HCT116 (cell line): ENCODE data around the gene SOX6. TPM values are rescaled to one million over a fixed set of nuclear protein-coding genes. Genes with fewer than 3 reads are reported as not detected.

Experiments used
- ATAC-seq: fragments of 200-7000 bp; cut with Tn5 transposase; 2 replicates; pipeline ENCODE4 v1.9.1; 2020; ENCODE audit warnings: mild to moderate bottlenecking, moderate library complexity
- BruUV-seq: library from RNA; stranded (reverse); fragments of 400-500 nt; replicated peaks from 2 replicates; lab custom pipeline; 2021; lab: Mats Ljungman, UMichigan
- CTCF ChIA-PET: fragments of 300-600 bp; sonication (Branson Sonifier 250); formaldehyde crosslinking; loops from one replicate; lab custom pipeline; 2021; ENCODE audit warnings: antibody characterized with exemption; lab: Charles Lee
- POLR2A ChIA-PET: fragments of 300-600, 350-600 bp; sonication (Branson Sonifier 250); formaldehyde crosslinking; loops from one replicate; lab custom pipeline; 2021; ENCODE audit warnings: antibody characterized with exemption; lab: Charles Lee
- RAD21 ChIA-PET, 2 experiments: fragments of 300-600 bp; sonication (Branson Sonifier 250); formaldehyde crosslinking; loops; one replicate each; lab custom pipeline; 2023; ENCODE audit warnings: low total read pairs in 2 of 2; ENCODE audit not compliant: uncharacterized antibody in 2 of 2, unreplicated experiment in 2 of 2, low non-redundant PET in 1 of 2; lab: Charles Lee
- DNase-seq: peaks from one replicate; pipeline ENCODE4 v3.0.0-alpha.2; 2010; ENCODE audit warnings: low read depth, low spot score
- H2AFZ ChIP-seq: fragments of 200-600 bp; shearing (Covaris generic), sonication (generic); 2 replicates; pipeline ENCODE4 v1.6.1; 2017; ENCODE audit warnings: low read depth, mixed run types, mixed read lengths, antibody characterized with exemption, low read length; ENCODE audit not compliant: poor library complexity, severe bottlenecking
- H3K27ac ChIP-seq: 2 replicates; pipeline ENCODE4 v1.5.1; 2012; ENCODE audit warnings: low read depth, low read length
- H3K27me3 ChIP-seq: fragments of 200-600 bp; sonication (generic); 2 replicates; pipeline ENCODE4 v1.6.1; 2016; ENCODE audit warnings: mixed run types, low read length, mixed read lengths; ENCODE audit not compliant: insufficient read depth
- H3K36me3 ChIP-seq, 2 experiments: fragments of 200-500 bp in 1 of 2; fragments of 200-600 bp in 1 of 2; sonication (Bioruptor generic) in 1 of 2; sonication (generic) in 1 of 2; 2 replicates each; pipeline versions ENCODE4 v1.5.1 to v1.6.1; 2014 to 2016; ENCODE audit warnings: low read length in 2 of 2, inconsistent platforms in 1 of 2, mixed read lengths in 1 of 2, mixed run types in 1 of 2; ENCODE audit not compliant: insufficient read depth in 2 of 2, control insufficient read depth in 1 of 2
- H3K4me1 ChIP-seq, 2 experiments: fragments of 200-600 bp in 1 of 2; sonication (generic) in 1 of 2; 2 replicates each; pipeline versions ENCODE4 v1.5.1 to v1.6.1; 2012 to 2017; ENCODE audit warnings: low read length in 2 of 2, inconsistent platforms in 1 of 2, mild to moderate bottlenecking in 1 of 2, mixed read lengths in 1 of 2, mixed run types in 1 of 2, moderate library complexity in 1 of 2; ENCODE audit not compliant: insufficient read depth in 2 of 2, control insufficient read depth in 1 of 2
- H3K4me2 ChIP-seq: fragments of 200-600 bp; sonication (generic); 2 replicates; pipeline ENCODE4 v1.6.1; 2017; ENCODE audit warnings: mixed run types, low read length, mixed read lengths
- H3K4me3 ChIP-seq, 2 experiments: fragments of 200-600 bp in 1 of 2; sonication (generic) in 1 of 2; replicated peaks in 1 of 2; 2 replicates each; pipeline ENCODE4 v1.5.1; 2011 to 2016; ENCODE audit warnings: low read length in 2 of 2, control low read depth in 1 of 2, low read depth in 1 of 2, mild to moderate bottlenecking in 1 of 2, mixed read lengths in 1 of 2, mixed run types in 1 of 2
- H3K79me2 ChIP-seq: fragments of 200-600 bp; sonication (generic); 2 replicates; pipeline ENCODE4 v1.6.1; 2017; ENCODE audit warnings: mild to moderate bottlenecking, mixed run types, low read length, moderate library complexity, mixed read lengths; ENCODE audit not compliant: insufficient read depth
- H3K9ac ChIP-seq: fragments of 200-600 bp; sonication (generic); 2 replicates; pipeline ENCODE4 v1.6.1; 2016; ENCODE audit warnings: low read length, mixed read lengths
- H3K9me2 ChIP-seq: fragments of 200-600 bp; sonication (generic), shearing (Covaris generic); 2 replicates; pipeline ENCODE4 v1.6.1; 2017; ENCODE audit warnings: mixed run types, mild to moderate bottlenecking, moderate library complexity; ENCODE audit not compliant: insufficient read depth
- H3K9me3 ChIP-seq, 2 experiments: fragments of 200-500 bp in 1 of 2; fragments of 200-600 bp in 1 of 2; sonication (Bioruptor generic) in 1 of 2; sonication (generic) in 1 of 2; 2 replicates each; pipeline ENCODE4 v1.6.1; 2014 to 2017; ENCODE audit warnings: low read length in 2 of 2, mixed read lengths in 2 of 2, inconsistent platforms in 1 of 2, low read depth in 1 of 2, mild to moderate bottlenecking in 1 of 2, mixed run types in 1 of 2, moderate library complexity in 1 of 2; ENCODE audit not compliant: control insufficient read depth in 1 of 2, insufficient read depth in 1 of 2
- H4K20me1 ChIP-seq: fragments of 200-600 bp; sonication (generic), shearing (Covaris generic); 2 replicates; pipeline ENCODE4 v1.6.1; 2017; ENCODE audit warnings: mixed run types, mild to moderate bottlenecking, moderate library complexity; ENCODE audit not compliant: insufficient read depth
- CBX3 ChIP-seq: IDR thresholded peaks from 2 replicates; pipeline ENCODE4 v1.6.1; 2012; ENCODE audit warnings: low read depth
- EZH2 ChIP-seq: fragments of 200-600 bp; sonication (generic); IDR thresholded peaks from 2 replicates; pipeline ENCODE4 v1.6.1; 2017; ENCODE audit warnings: antibody characterized with exemption, mixed run types
- FOSL1 ChIP-seq: IDR thresholded peaks from 2 replicates; pipeline ENCODE4 v1.6.1; 2012; ENCODE audit warnings: low read depth
- JUND ChIP-seq: IDR thresholded peaks from 2 replicates; pipeline ENCODE4 v1.6.1; 2012
- POLR2AphosphoS5 ChIP-seq: IDR thresholded peaks from 2 replicates; pipeline ENCODE4 v1.6.1; 2011; ENCODE audit warnings: mild to moderate bottlenecking, low read depth, low read length, moderate library complexity
- RAD21 ChIP-seq: IDR thresholded peaks from 2 replicates; pipeline ENCODE4 v1.6.1; 2012; ENCODE audit warnings: low read depth, mild to moderate bottlenecking
- SP1 ChIP-seq: IDR thresholded peaks from 2 replicates; pipeline ENCODE4 v1.6.1; 2012; ENCODE audit warnings: low read depth
- SRF ChIP-seq: IDR thresholded peaks from 2 replicates; pipeline ENCODE4 v1.6.1; 2012; ENCODE audit warnings: low read depth
- TCF7L2 ChIP-seq: IDR thresholded peaks from 2 replicates; pipeline ENCODE4 v1.7.0; 2011; ENCODE audit warnings: borderline replicate concordance, inconsistent platforms; ENCODE audit not compliant: insufficient read depth, insufficient read length; ENCODE audit errors: extremely low read depth
- ZFX ChIP-seq: fragments of 450-650 bp; IDR thresholded peaks from 2 replicates; pipeline ENCODE4 v1.6.1; 2017
- intact Hi-C: fragments of 100-400 bp; cut with micrococcal nuclease; formaldehyde crosslinking; loops from 2 replicates; pipeline ENCODE4 v1.10.0; 2022
- total RNA-seq: library from RNA; stranded (reverse); gene quantifications from one replicate; pipeline ENCODE4 v1.2.1, GENCODE V29; 2021; ENCODE audit not compliant: unreplicated experiment
- TF ChIP-seq, protein P1 (sequence below): IDR thresholded peaks from 2 replicates; pipeline ENCODE4 v1.6.1; 2011; ENCODE audit warnings: mild to moderate bottlenecking, low read length, moderate library complexity; ENCODE audit not compliant: insufficient replicate concordance; ENCODE audit errors: extremely low read depth
- TF ChIP-seq, protein P2 (sequence below): IDR thresholded peaks from 2 replicates; pipeline ENCODE4 v1.6.1; 2012; ENCODE audit warnings: low read depth
- TF ChIP-seq, protein P3 (sequence below), 3 experiments: fragments of 200-600 bp in 1 of 3; sonication (generic) in 1 of 3; IDR thresholded peaks in 2 of 3; conservative IDR thresholded peaks in 1 of 3; 2 replicates each; pipeline ENCODE4 v1.5.1; 2012 to 2017; ENCODE audit warnings: low read depth in 2 of 3, low read length in 2 of 3, antibody characterized with exemption in 1 of 3, borderline replicate concordance in 1 of 3, control low read depth in 1 of 3, mild to moderate bottlenecking in 1 of 3, mixed read lengths in 1 of 3, mixed run types in 1 of 3, moderate library complexity in 1 of 3; ENCODE audit not compliant: insufficient read depth in 1 of 3
- TF ChIP-seq, protein P4 (sequence below): IDR thresholded peaks from 2 replicates; pipeline ENCODE4 v1.6.1; 2012

The SOX6 gene
- total RNA-seq, 1 experiment from 2014 or later = 0.81 TPM

DNA sequence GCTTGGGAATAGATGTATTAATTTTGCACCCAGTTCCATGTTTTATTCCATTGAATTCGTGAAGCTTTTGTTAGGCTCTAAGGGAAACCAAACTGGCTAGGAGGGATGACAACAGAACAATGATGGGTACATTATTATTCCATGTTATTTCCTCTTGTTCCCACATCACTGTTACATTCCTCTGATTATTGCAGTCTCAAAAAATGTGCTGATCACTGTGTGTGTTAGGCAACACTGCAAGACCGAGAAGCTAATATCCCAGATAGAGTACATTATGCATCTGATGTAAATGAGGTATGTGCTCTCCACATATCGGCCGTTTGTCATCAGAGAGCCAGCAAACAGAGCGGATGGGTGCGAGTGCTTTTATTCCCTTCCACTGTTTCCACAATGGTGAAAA, 327.9 kb downstream of the SOX6 start:
- no peaks in the 10 kb centered on the region for H3K9me2 ChIP-seq
- no peak for ATAC-seq
- no peaks in the 10 kb centered on the region for H3K4me1 ChIP-seq
- ChIA-PET CTCF (no interaction called here), RAD21 (no interaction called here), POLR2A (no interaction called here)
- DNase-seq = no peak
- H3K79me2 ChIP-seq = no peaks in the 10 kb centered on the region
- no peak overlapping the region for H3K9ac ChIP-seq
- no peak overlapping the region for H3K4me3 ChIP-seq
- TF ChIP-seq JUND (no peak), SRF (no peak), TCF7L2 (no peak), RAD21 (no peak), EZH2 (no peak), CBX3 (no peak), FOSL1 (no peak), ZFX (no peak), POLR2AphosphoS5 (no peak), SP1 (no peak)
- TF ChIP-seq, protein P1, sequence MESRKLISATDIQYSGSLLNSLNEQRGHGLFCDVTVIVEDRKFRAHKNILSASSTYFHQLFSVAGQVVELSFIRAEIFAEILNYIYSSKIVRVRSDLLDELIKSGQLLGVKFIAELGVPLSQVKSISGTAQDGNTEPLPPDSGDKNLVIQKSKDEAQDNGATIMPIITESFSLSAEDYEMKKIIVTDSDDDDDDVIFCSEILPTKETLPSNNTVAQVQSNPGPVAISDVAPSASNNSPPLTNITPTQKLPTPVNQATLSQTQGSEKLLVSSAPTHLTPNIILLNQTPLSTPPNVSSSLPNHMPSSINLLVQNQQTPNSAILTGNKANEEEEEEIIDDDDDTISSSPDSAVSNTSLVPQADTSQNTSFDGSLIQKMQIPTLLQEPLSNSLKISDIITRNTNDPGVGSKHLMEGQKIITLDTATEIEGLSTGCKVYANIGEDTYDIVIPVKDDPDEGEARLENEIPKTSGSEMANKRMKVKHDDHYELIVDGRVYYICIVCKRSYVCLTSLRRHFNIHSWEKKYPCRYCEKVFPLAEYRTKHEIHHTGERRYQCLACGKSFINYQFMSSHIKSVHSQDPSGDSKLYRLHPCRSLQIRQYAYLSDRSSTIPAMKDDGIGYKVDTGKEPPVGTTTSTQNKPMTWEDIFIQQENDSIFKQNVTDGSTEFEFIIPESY = no peak
- TF ChIP-seq, protein P2, sequence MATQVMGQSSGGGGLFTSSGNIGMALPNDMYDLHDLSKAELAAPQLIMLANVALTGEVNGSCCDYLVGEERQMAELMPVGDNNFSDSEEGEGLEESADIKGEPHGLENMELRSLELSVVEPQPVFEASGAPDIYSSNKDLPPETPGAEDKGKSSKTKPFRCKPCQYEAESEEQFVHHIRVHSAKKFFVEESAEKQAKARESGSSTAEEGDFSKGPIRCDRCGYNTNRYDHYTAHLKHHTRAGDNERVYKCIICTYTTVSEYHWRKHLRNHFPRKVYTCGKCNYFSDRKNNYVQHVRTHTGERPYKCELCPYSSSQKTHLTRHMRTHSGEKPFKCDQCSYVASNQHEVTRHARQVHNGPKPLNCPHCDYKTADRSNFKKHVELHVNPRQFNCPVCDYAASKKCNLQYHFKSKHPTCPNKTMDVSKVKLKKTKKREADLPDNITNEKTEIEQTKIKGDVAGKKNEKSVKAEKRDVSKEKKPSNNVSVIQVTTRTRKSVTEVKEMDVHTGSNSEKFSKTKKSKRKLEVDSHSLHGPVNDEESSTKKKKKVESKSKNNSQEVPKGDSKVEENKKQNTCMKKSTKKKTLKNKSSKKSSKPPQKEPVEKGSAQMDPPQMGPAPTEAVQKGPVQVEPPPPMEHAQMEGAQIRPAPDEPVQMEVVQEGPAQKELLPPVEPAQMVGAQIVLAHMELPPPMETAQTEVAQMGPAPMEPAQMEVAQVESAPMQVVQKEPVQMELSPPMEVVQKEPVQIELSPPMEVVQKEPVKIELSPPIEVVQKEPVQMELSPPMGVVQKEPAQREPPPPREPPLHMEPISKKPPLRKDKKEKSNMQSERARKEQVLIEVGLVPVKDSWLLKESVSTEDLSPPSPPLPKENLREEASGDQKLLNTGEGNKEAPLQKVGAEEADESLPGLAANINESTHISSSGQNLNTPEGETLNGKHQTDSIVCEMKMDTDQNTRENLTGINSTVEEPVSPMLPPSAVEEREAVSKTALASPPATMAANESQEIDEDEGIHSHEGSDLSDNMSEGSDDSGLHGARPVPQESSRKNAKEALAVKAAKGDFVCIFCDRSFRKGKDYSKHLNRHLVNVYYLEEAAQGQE = no peak
- TF ChIP-seq, protein P3, sequence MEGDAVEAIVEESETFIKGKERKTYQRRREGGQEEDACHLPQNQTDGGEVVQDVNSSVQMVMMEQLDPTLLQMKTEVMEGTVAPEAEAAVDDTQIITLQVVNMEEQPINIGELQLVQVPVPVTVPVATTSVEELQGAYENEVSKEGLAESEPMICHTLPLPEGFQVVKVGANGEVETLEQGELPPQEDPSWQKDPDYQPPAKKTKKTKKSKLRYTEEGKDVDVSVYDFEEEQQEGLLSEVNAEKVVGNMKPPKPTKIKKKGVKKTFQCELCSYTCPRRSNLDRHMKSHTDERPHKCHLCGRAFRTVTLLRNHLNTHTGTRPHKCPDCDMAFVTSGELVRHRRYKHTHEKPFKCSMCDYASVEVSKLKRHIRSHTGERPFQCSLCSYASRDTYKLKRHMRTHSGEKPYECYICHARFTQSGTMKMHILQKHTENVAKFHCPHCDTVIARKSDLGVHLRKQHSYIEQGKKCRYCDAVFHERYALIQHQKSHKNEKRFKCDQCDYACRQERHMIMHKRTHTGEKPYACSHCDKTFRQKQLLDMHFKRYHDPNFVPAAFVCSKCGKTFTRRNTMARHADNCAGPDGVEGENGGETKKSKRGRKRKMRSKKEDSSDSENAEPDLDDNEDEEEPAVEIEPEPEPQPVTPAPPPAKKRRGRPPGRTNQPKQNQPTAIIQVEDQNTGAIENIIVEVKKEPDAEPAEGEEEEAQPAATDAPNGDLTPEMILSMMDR (IDR thresholded peaks at IDR 0.05 in 2 of 3, conservative IDR thresholded peaks at IDR 0.05 in 1 of 3; ENCODE audit: borderline replicate concordance in 1 of 3, insufficient read depth in 1 of 3, low read depth in 2 of 3, low read length in 2 of 3) = no peak
- TF ChIP-seq, protein P4, sequence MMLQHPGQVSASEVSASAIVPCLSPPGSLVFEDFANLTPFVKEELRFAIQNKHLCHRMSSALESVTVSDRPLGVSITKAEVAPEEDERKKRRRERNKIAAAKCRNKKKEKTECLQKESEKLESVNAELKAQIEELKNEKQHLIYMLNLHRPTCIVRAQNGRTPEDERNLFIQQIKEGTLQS = no peak
- H4K20me1 ChIP-seq = no peaks in the 10 kb centered on the region
- no peaks in the 10 kb centered on the region for H3K9me3 ChIP-seq
- H2AFZ ChIP-seq = no peak overlapping the region
- no peaks in the 10 kb centered on the region for H3K36me3 ChIP-seq
- no peak overlapping the region for H3K27ac ChIP-seq
- H3K4me2 ChIP-seq = no peak overlapping the region
- H3K27me3 ChIP-seq = peaks cover 43% of the 10 kb centered on the region
- intact Hi-C loops = no loop called here
- BruUV-seq = no TSS peak
